HCT116 (cell line): ENCODE measurements around the gene UPK3BL2.
"Not testable (repeated sequence)": the region's sequence is repeated elsewhere in the genome, so short reads cannot be mapped to it uniquely, and the experiment has no call there.

Source experiments
- ATF3 ChIP-seq: IDR thresholded peaks from 2 replicates; pipeline ENCODE4 v1.6.1; 2012
- EGR1 ChIP-seq: IDR thresholded peaks from 2 replicates; pipeline ENCODE4 v1.6.1; 2012; ENCODE audit warnings: low read depth
- EZH2 ChIP-seq: fragments of 200-600 bp; sonication (generic); IDR thresholded peaks from 2 replicates; pipeline ENCODE4 v1.6.1; 2017; ENCODE audit warnings: antibody characterized with exemption, mixed run types
- EZH2phosphoT487 ChIP-seq: fragments of 200-600 bp; IDR thresholded peaks from 2 replicates; pipeline ENCODE4 v1.6.1; 2018; ENCODE audit warnings: antibody characterized with exemption, borderline replicate concordance
- JUND ChIP-seq: IDR thresholded peaks from 2 replicates; pipeline ENCODE4 v1.6.1; 2012
- POLR2A ChIP-seq: IDR thresholded peaks from 2 replicates; pipeline ENCODE4 v1.7.0; 2011; ENCODE audit warnings: borderline replicate concordance; ENCODE audit not compliant: insufficient read depth, insufficient read length; ENCODE audit errors: extremely low read depth
- POLR2AphosphoS5 ChIP-seq: IDR thresholded peaks from 2 replicates; pipeline ENCODE4 v1.6.1; 2011; ENCODE audit warnings: mild to moderate bottlenecking, low read depth, low read length, moderate library complexity
- RAD21 ChIP-seq: IDR thresholded peaks from 2 replicates; pipeline ENCODE4 v1.6.1; 2012; ENCODE audit warnings: low read depth, mild to moderate bottlenecking
- SIN3A ChIP-seq: IDR thresholded peaks from 2 replicates; pipeline ENCODE4 v1.6.1; 2012; ENCODE audit warnings: low read depth
- SP1 ChIP-seq: IDR thresholded peaks from 2 replicates; pipeline ENCODE4 v1.6.1; 2012; ENCODE audit warnings: low read depth
- TCF7L2 ChIP-seq: IDR thresholded peaks from 2 replicates; pipeline ENCODE4 v1.7.0; 2011; ENCODE audit warnings: borderline replicate concordance, inconsistent platforms; ENCODE audit not compliant: insufficient read depth, insufficient read length; ENCODE audit errors: extremely low read depth
- ZNF274 ChIP-seq: fragments of 200-500 bp; sonication (Bioruptor generic); IDR thresholded peaks from 2 replicates; pipeline ENCODE4 v1.6.1; 2014; ENCODE audit warnings: mild to moderate bottlenecking, low read depth, low read length, inconsistent platforms
- TF ChIP-seq, protein P1 (sequence below), 3 experiments: fragments of 200-600 bp in 1 of 3; sonication (generic) in 1 of 3; IDR thresholded peaks in 2 of 3; conservative IDR thresholded peaks in 1 of 3; 2 replicates each; pipeline ENCODE4 v1.5.1; 2012 to 2017; ENCODE audit warnings: low read depth in 2 of 3, low read length in 2 of 3, antibody characterized with exemption in 1 of 3, borderline replicate concordance in 1 of 3, control low read depth in 1 of 3, mild to moderate bottlenecking in 1 of 3, mixed read lengths in 1 of 3, mixed run types in 1 of 3, moderate library complexity in 1 of 3; ENCODE audit not compliant: insufficient read depth in 1 of 3
- TF ChIP-seq, protein P2 (sequence below): IDR thresholded peaks from 2 replicates; pipeline ENCODE4 v1.6.1; 2012

DNA sequence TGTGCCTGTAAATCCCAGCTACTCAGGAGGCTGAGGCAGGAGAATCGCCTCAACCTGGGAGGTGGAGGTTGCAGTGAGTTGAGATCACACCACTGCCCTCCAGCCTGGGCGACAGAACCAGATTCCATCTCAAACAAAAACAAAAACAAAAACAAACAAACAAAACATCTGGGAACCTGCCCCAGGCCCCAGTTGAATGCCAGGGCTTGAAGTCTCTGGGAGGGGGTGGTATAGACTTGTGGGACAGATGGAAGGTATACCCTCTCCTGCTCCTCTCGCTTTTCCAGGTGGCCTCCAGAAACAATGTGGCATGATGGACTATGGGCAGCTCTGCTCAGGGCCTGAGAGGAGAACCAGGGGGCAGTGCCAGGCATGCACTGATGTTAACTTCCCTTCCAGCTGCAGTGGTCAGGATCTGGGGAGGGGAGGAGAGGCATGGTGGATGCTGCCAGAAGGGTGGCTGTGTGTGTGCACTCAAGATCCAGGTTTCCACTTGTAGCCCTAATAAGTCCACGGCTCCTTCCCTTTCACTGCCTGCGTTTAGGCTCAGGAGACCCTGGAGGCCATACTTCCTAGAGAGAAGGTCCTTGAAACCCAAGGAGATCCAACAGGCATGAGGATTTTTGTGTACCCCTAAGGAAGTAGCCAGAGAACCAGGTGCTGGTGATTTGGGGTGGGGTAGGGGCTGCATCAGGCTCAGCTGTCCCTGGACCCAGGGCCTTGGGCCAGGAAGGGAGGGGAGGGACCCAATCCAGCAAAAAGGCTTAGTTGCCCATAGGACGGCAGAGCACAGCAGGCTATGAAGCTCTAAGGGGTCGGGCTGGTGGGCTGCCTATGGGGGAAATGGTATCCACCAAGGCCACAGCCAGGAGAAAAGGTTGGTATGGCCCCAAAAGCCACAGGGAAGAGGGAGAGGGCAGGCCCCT lies 34.1 kb upstream of the UPK3BL2 start:
- TF ChIP-seq, protein P1, sequence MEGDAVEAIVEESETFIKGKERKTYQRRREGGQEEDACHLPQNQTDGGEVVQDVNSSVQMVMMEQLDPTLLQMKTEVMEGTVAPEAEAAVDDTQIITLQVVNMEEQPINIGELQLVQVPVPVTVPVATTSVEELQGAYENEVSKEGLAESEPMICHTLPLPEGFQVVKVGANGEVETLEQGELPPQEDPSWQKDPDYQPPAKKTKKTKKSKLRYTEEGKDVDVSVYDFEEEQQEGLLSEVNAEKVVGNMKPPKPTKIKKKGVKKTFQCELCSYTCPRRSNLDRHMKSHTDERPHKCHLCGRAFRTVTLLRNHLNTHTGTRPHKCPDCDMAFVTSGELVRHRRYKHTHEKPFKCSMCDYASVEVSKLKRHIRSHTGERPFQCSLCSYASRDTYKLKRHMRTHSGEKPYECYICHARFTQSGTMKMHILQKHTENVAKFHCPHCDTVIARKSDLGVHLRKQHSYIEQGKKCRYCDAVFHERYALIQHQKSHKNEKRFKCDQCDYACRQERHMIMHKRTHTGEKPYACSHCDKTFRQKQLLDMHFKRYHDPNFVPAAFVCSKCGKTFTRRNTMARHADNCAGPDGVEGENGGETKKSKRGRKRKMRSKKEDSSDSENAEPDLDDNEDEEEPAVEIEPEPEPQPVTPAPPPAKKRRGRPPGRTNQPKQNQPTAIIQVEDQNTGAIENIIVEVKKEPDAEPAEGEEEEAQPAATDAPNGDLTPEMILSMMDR (IDR thresholded peaks at IDR 0.05 in 2 of 3, conservative IDR thresholded peaks at IDR 0.05 in 1 of 3; ENCODE audit: borderline replicate concordance in 1 of 3, insufficient read depth in 1 of 3, low read depth in 2 of 3, low read length in 2 of 3) = not testable (repeated sequence)
- TF ChIP-seq POLR2A, POLR2AphosphoS5, SP1, RAD21, EZH2, TCF7L2, EGR1, ZNF274, SIN3A, ATF3, EZH2phosphoT487, JUND: not testable (repeated sequence)
- TF ChIP-seq, protein P2, sequence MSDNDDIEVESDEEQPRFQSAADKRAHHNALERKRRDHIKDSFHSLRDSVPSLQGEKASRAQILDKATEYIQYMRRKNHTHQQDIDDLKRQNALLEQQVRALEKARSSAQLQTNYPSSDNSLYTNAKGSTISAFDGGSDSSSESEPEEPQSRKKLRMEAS = not testable (repeated sequence)
